Osteocyte (in vitro differentiated cells): ENCODE measurements around the gene GIN1. TPM values are rescaled to one million over a fixed set of nuclear protein-coding genes. Genes with fewer than 3 reads are reported as not detected.
"Not testable (repeated sequence)": the region's sequence is repeated elsewhere in the genome, so short reads cannot be mapped to it uniquely, and the experiment has no call there.

Source experiments
- DNase-seq: peaks from one replicate; pipeline ENCODE4 v3.0.0; 2021; ENCODE audit warnings: mixed read lengths; ENCODE audit not compliant: unreplicated experiment; ENCODE audit errors: extremely low spot score
- H3K27ac Mint-ChIP-seq: one replicate; pipeline ENCODE4 v1.8.0; 2021; ENCODE audit warnings: mild to moderate bottlenecking, mixed read lengths; ENCODE audit not compliant: unreplicated experiment
- H3K27me3 Mint-ChIP-seq: one replicate; pipeline ENCODE4 v1.8.0; 2021; ENCODE audit warnings: mixed read lengths; ENCODE audit not compliant: unreplicated experiment
- H3K36me3 Mint-ChIP-seq: one replicate; pipeline ENCODE4 v1.8.0; 2021; ENCODE audit warnings: mixed read lengths; ENCODE audit not compliant: unreplicated experiment
- H3K4me1 Mint-ChIP-seq: one replicate; pipeline ENCODE4 v1.8.0; 2021; ENCODE audit warnings: mixed read lengths; ENCODE audit not compliant: unreplicated experiment
- H3K4me3 Mint-ChIP-seq: one replicate; pipeline ENCODE4 v1.8.0; 2021; ENCODE audit warnings: mild to moderate bottlenecking, moderate library complexity, mixed read lengths; ENCODE audit not compliant: unreplicated experiment
- H3K9me3 Mint-ChIP-seq: one replicate; pipeline ENCODE4 v1.8.0; 2021; ENCODE audit warnings: mixed read lengths; ENCODE audit not compliant: unreplicated experiment
- CTCF ChIP-seq: fragments of 200-600 bp; sonication (generic); IDR thresholded peaks from 2 replicates; pipeline ENCODE4 v1.5.0; 2021; ENCODE audit warnings: antibody characterized with exemption, mild to moderate bottlenecking, moderate library complexity
- long read RNA-seq: library from polyadenylated mRNA; unstranded; transcript quantifications from one replicate; pipeline ENCODE4 v2.0.0, GENCODE V29; 2021
- total RNA-seq: library from RNA; stranded (reverse); gene quantifications from 2 replicates; pipeline ENCODE4 v1.2.1, GENCODE V29; 2021

Gene GIN1
- 4.1 and 5.2 TPM in 2 replicates for total RNA-seq
- long read RNA-seq, transcript GIN1-201 (8 exons, 3,229 nt) = major isoform, 13 of 25 reads
- long read RNA-seq, partial matches to known transcripts = 0 of 25 reads
- long read RNA-seq, other reads (novel, unspliced or antisense) = 11 of 25 reads

GRCh38 chr5:103119765-103120606 lies at the start of gene GIN1, which contains the start of gene PPIP5K2:
GIN1 (minus strand) TSS chr5:103120138; CDS start chr5:103108707, 11,431 bp downstream.
PPIP5K2 (plus strand) TSS chr5:103120301; CDS start chr5:103129590, 9,289 bp downstream.
- H3K4me1 Mint-ChIP-seq = peaks cover 31% of the 10 kb centered on the region
- no peak for TF ChIP-seq CTCF
- peak within 1 kb of the TSS; percentile 88 for H3K4me3 Mint-ChIP-seq
- DNase-seq = peak; percentile 96
- H3K27ac Mint-ChIP-seq = peak within 1 kb of the TSS; percentile 99
- H3K27me3 Mint-ChIP-seq = no peaks in the 10 kb centered on the region
- peaks cover 3% of the 10 kb centered on the region for H3K36me3 Mint-ChIP-seq
- no peaks in the 10 kb centered on the region for H3K9me3 Mint-ChIP-seq

GRCh38 chr5:103166706-103167105 lies 46.8 kb upstream of the GIN1 start:
- H3K27ac Mint-ChIP-seq = no peak overlapping the region
- DNase-seq = no peak
- TF ChIP-seq CTCF = no peak
- H3K4me1 Mint-ChIP-seq = no peaks in the 10 kb centered on the region
- H3K4me3 Mint-ChIP-seq = no peak overlapping the region
- H3K27me3 Mint-ChIP-seq = no peaks in the 10 kb centered on the region
- peaks cover 35% of the 10 kb centered on the region for H3K36me3 Mint-ChIP-seq
- no peaks in the 10 kb centered on the region for H3K9me3 Mint-ChIP-seq

GRCh38 chr5:103151156-103151555 lies 31.2 kb upstream of the GIN1 start:
- Mint-ChIP-seq H3K27me3 (no peaks in the 10 kb centered on the region), H3K36me3 (peaks cover 24% of the 10 kb centered on the region), H3K4me1 (no peaks in the 10 kb centered on the region), H3K9me3 (no peaks in the 10 kb centered on the region), H3K27ac (no peak overlapping the region), H3K4me3 (no peak overlapping the region)
- TF ChIP-seq CTCF = no peak
- no peak for DNase-seq

- no peak for TF ChIP-seq CTCF
- Mint-ChIP-seq H3K36me3 (peaks cover 11% of the 10 kb centered on the region), H3K4me3 (no peak overlapping the region), H3K27me3 (no peaks in the 10 kb centered on the region), H3K27ac (no peak overlapping the region), H3K4me1 (no peaks in the 10 kb centered on the region), H3K9me3 (no peaks in the 10 kb centered on the region)
- no peak for DNase-seq
These were observed 28.3 kb upstream of the GIN1 start for GRCh38 chr5:103148213-103148612.

GRCh38 chr5:103145196-103145595 lies 25.3 kb upstream of the GIN1 start:
- H3K27ac Mint-ChIP-seq = no peak overlapping the region
- no peaks in the 10 kb centered on the region for H3K27me3 Mint-ChIP-seq
- peaks cover 10% of the 10 kb centered on the region for H3K36me3 Mint-ChIP-seq
- no peak overlapping the region for H3K4me3 Mint-ChIP-seq
- no peak for DNase-seq
- no peaks in the 10 kb centered on the region for H3K4me1 Mint-ChIP-seq
- TF ChIP-seq CTCF = no peak
- no peaks in the 10 kb centered on the region for H3K9me3 Mint-ChIP-seq

GRCh38 chr5:103142132-103142531 lies 22.2 kb upstream of the GIN1 start:
- H3K27me3 Mint-ChIP-seq, DNase-seq, H3K9me3 Mint-ChIP-seq, H3K27ac Mint-ChIP-seq, H3K4me3 Mint-ChIP-seq, H3K4me1 Mint-ChIP-seq: not testable (repeated sequence)
- H3K36me3 Mint-ChIP-seq = peaks cover 21% of the 10 kb centered on the region
